Frontal cortex (tissue), 4 donors: ENCODE data around the gene PAFAH2. TPM values are rescaled to one million over a fixed set of nuclear protein-coding genes. Genes with fewer than 3 reads are reported as not detected.

Source experiments
- DNase-seq, 2 donors: peaks; one replicate each; pipeline ENCODE4 v3.0.0; 2012; ENCODE audit warnings: low spot score in 2 of 2
- FAIRE-seq: peaks from 2 replicates; lab custom pipeline; 2012; peaks lifted over from hg19 to GRCh38; lab: Jason Lieb, UNC
- small RNA-seq: library from RNA; depleted of rRNA; stranded (forward); fragments of <200 nt; gene quantifications from one replicate; pipeline ENCODE3, GENCODE V24; 2014
- total RNA-seq: library from RNA; depleted of rRNA; stranded (reverse); fragments of >200 nt; gene quantifications from one replicate; pipeline ENCODE4 v1.2.3, GENCODE V29; 2014
- donor health status: control.
- donor health status: control.
- donor health status: control.

PAFAH2 gene
- total RNA-seq, 1 donor from 2014 or later, result 2.4 TPM

GRCh38 chr1:25914074-25914995 lies 83.5 kb downstream of the PAFAH2 start:
- no peak for DNase-seq
- FAIRE-seq, result no peak

- no peak for DNase-seq
- FAIRE-seq, result no peak
These were observed 84.7 kb downstream of the PAFAH2 start for GRCh38 chr1:25913206-25913605.

GRCh38 chr1:25912076-25912831 lies 85.6 kb downstream of the PAFAH2 start:
- DNase-seq (no peak), FAIRE-seq (no peak)

GRCh38 chr1:25911162-25911561 lies 86.7 kb downstream of the PAFAH2 start:
- FAIRE-seq, result no peak
- DNase-seq, result no peak

Small RNAs within 50 kb of the gene (small RNA-seq; reads per million reads assigned to genes)
- gene RF00283 (not detected), gene RF00492 (not detected), gene RNU6-110P (not detected)

Other genes starting within 250 kb of the PAFAH2 start
- gene SELENON, start 197.9 kb downstream of the PAFAH2 start, total RNA-seq, result 6.1 TPM
- gene MTFR1L, start 178.1 kb downstream of the PAFAH2 start, total RNA-seq, result 33.0 TPM
- 0.82 TPM for gene AUNIP, start 138.6 kb downstream of the PAFAH2 start, total RNA-seq
- 8.6 TPM for gene PAQR7, start 122.4 kb downstream of the PAFAH2 start, total RNA-seq
- gene STMN1, start 91.6 kb downstream of the PAFAH2 start, total RNA-seq, result 1,181 TPM
- 1.2 TPM for gene EXTL1, start 23.7 kb upstream of the PAFAH2 start, total RNA-seq
- gene SLC30A2, start 48.1 kb upstream of the PAFAH2 start, total RNA-seq, result not detected
- gene TRIM63, start 69.6 kb upstream of the PAFAH2 start, total RNA-seq, result not detected
- 109 TPM for gene PDIK1L, start 113.8 kb upstream of the PAFAH2 start, total RNA-seq
- 0.82 TPM for gene FAM110D, start 161.0 kb upstream of the PAFAH2 start, total RNA-seq
- gene C1orf232, start 170.9 kb upstream of the PAFAH2 start, total RNA-seq, result not detected
- 11.0 TPM for gene ZNF593, start 171.8 kb upstream of the PAFAH2 start, total RNA-seq
- not detected for gene ZNF593OS, start 173.8 kb upstream of the PAFAH2 start, total RNA-seq
- 3.3 TPM for gene CNKSR1, start 179.4 kb upstream of the PAFAH2 start, total RNA-seq
- gene CATSPER4, start 192.5 kb upstream of the PAFAH2 start, total RNA-seq, result not detected
- gene CEP85, start 236.1 kb upstream of the PAFAH2 start, total RNA-seq, result 12.2 TPM